Measurements from ENCODE around the gene KRT9. TPM values are rescaled to one million over a fixed set of nuclear protein-coding genes. Genes with fewer than 3 reads are reported as not detected.

KRT9 gene
- polyA plus RNA-seq, 2 of the 4 experiments (the other 2 are of a cell fraction) = not detected

- DNase-seq (ENCODE audit: low read depth in 1 of 2, low spot score in 1 of 2) (peak; percentile 95 to 96), FAIRE-seq (peak; percentile 84), ATAC-seq (peak; percentile 82 to 85)
- WGBS (ENCODE audit: missing lambda C conversion rate) = 17% methylated on average over 18 of the region's 23 CpGs
- H3K4me3 ChIP-seq = peak overlapping the region; percentile 33
- ChIA-PET POLR2A (interaction anchor here (0.7 to 2.4 kb wide), 15 partner anchors 18 to 928 kb away, joined by 3 to 21 read pairs (median 5); no protein-coding TSS in a partner anchor), CTCF (interaction anchor here (0.6 to 15.8 kb wide), 173 partner anchors 10 to 933 kb away, joined by 3 to 533 read pairs (median 6); partner anchors contain the start of genes KRT10, KRT12, KRT13 and KRT14)
- H3K4me1 ChIP-seq = peaks cover 40% of the 10 kb centered on the region
- H3K9me3 ChIP-seq = 0 out of 3 replicates have a peak, but pooled peaks cover 7% of the 10 kb centered on the region
- peak overlapping the region; percentile 89 to 96 for H3K27ac ChIP-seq
- H3K4me2 ChIP-seq = peak overlapping the region; percentile 82
- TF ChIP-seq E2F6 (IDR thresholded peaks at IDR 0.05; ENCODE audit: borderline replicate concordance, low read depth) (peak; percentile 73; the same call in 1 of the 2 replicates), MYC (IDR thresholded peaks at IDR 0.05; ENCODE audit: borderline replicate concordance, low read length) (peak; percentile 25), ZSCAN20 (CRISPR knock-in tag; IDR thresholded peaks at IDR 0.05) (peak; percentile 57), TP53 (CRISPR knock-in tag; IDR thresholded peaks at IDR 0.05) (no peak), NPAS2 (CRISPR knock-in tag; IDR thresholded peaks at IDR 0.05; ENCODE audit: borderline replicate concordance) (0 out of 2 replicates have a peak, but pooled peaks have one; percentile 36), EHF (CRISPR knock-in tag; IDR thresholded peaks at IDR 0.05) (peak; percentile 11; the same call in 1 of the 2 replicates), REST (IDR thresholded peaks at IDR 0.05) (no peak), CTCF (IDR thresholded peaks at IDR 0.05) (no peak; the same call in 2 of the 3 replicates), SMC3 (IDR thresholded peaks at IDR 0.05) (peak; percentile 42), BHLHE40 (IDR thresholded peaks at IDR 0.05; ENCODE audit: low read depth, low read length) (no peak), RCOR1 (IDR thresholded peaks at IDR 0.05; ENCODE audit: low read depth, low read length) (0 out of 2 replicates have a peak, but pooled peaks have one; percentile 17), MAFK (IDR thresholded peaks at IDR 0.05; ENCODE audit: partially characterized antibody) (peak; percentile 14), JUN (IDR thresholded peaks at IDR 0.05) (peak; percentile 72 to 77; a peak in 4 of 5 replicates), MAX (IDR thresholded peaks at IDR 0.05) (peak; percentile 93), ZC3H11A (IDR thresholded peaks at IDR 0.05) (no peak), NFE2L2 (conservative IDR thresholded peaks at IDR 0.05; ENCODE audit: low read length) (no peak), EHMT2 (IDR thresholded peaks at IDR 0.05; ENCODE audit: low read depth) (no peak), HDAC2 (IDR thresholded peaks at IDR 0.05) (peak; percentile 86; the same call in 1 of the 2 replicates), RAD21 (conservative IDR thresholded peaks at IDR 0.05 in 1 of 2, IDR thresholded peaks at IDR 0.05 in 1 of 2) (peak in 1 of 2 experiments; percentile 45; a peak in 1 of 5 replicates), ZNF302 (CRISPR knock-in tag; IDR thresholded peaks at IDR 0.05) (0 out of 2 replicates have a peak, but pooled peaks have one; percentile 60), HEYL (CRISPR knock-in tag; IDR thresholded peaks at IDR 0.05) (peak; percentile 76; the same call in 1 of the 2 replicates), NR3C1 (IDR thresholded peaks at IDR 0.05) (no peak), PHF8 (IDR thresholded peaks at IDR 0.05; ENCODE audit: borderline replicate concordance, low read depth) (no peak), KDM1A (IDR thresholded peaks at IDR 0.05; ENCODE audit: low read depth) (peak; percentile 95), USF2 (IDR thresholded peaks at IDR 0.05) (peak; percentile 22; the same call in 1 of the 2 replicates), PBX3 (IDR thresholded peaks at IDR 0.05) (no peak), FOSL2 (IDR thresholded peaks at IDR 0.05) (peak; percentile 79), FOSL2 (CRISPR knock-in tag; IDR thresholded peaks at IDR 0.05) (peak; percentile 96), JUNB (IDR thresholded peaks at IDR 0.05) (peak; percentile 76), ESRRA (IDR thresholded peaks at IDR 0.05; ENCODE audit: borderline replicate concordance, low read length) (no peak), FOXS1 (CRISPR knock-in tag; IDR thresholded peaks at IDR 0.05) (no peak), GATA3 (IDR thresholded peaks at IDR 0.05; ENCODE audit: borderline replicate concordance) (peak; percentile 72)
Observed at GRCh38 chr17:41547921-41548843, 23.7 kb downstream of the KRT9 start.

All from A549 (cell line).